GM12878 (cell line): ENCODE results near the gene SPTBN1. TPM values are rescaled to one million over a fixed set of nuclear protein-coding genes. Genes with fewer than 3 reads are reported as not detected.

ENCODE experiments used
- BHLHE40 ChIP-seq, 2 experiments: fragments of 450-650 bp in 1 of 2; IDR thresholded peaks; 2 replicates each; pipeline ENCODE4 v1.6.1; 2011 to 2017; ENCODE audit warnings: low read depth in 2 of 2, borderline replicate concordance in 1 of 2, improper control_type of control experiment in 1 of 2, low read length in 1 of 2, mild to moderate bottlenecking in 1 of 2
- CEBPZ ChIP-seq: fragments of 150-350 bp; IDR thresholded peaks from 2 replicates; pipeline ENCODE4 v1.6.1; 2016; ENCODE audit warnings: low read depth, low read length
- CHD4 ChIP-seq: fragments of 200-600 bp; sonication (generic); IDR thresholded peaks from 2 replicates; pipeline ENCODE4 v1.6.1; 2016; ENCODE audit warnings: mild to moderate bottlenecking
- E2F4 ChIP-seq: IDR thresholded peaks from 2 replicates; pipeline ENCODE4 v1.6.1; 2012; ENCODE audit warnings: low read depth, low read length, improper control_type of control experiment
- EED ChIP-seq: sonication (generic); IDR thresholded peaks from 2 replicates; pipeline ENCODE4 v1.6.1; 2016; ENCODE audit warnings: antibody characterized with exemption, low read depth
- ESRRA ChIP-seq: IDR thresholded peaks from 2 replicates; pipeline ENCODE4 v1.6.1; 2012; ENCODE audit warnings: mild to moderate bottlenecking, low read length, improper control_type of control experiment
- ETV6 ChIP-seq, 2 experiments: fragments of 450-650 bp in 1 of 2; IDR thresholded peaks in 1 of 2; conservative IDR thresholded peaks in 1 of 2; 2 replicates each; pipeline ENCODE4 v1.6.1; 2014; ENCODE audit warnings: antibody characterized with exemption in 1 of 2, borderline replicate concordance in 1 of 2, low read depth in 1 of 2, mild to moderate bottlenecking in 1 of 2, moderate library complexity in 1 of 2
- IKZF1 ChIP-seq: fragments of 450-650 bp; conservative IDR thresholded peaks from 2 replicates; pipeline ENCODE4 v1.6.1; 2017; ENCODE audit warnings: antibody characterized with exemption, mild to moderate bottlenecking
- NBN ChIP-seq: fragments of 450-650 bp; IDR thresholded peaks from 2 replicates; pipeline ENCODE4 v1.6.1; 2016
- NR2F1 ChIP-seq: fragments of 450-650 bp; conservative IDR thresholded peaks from 2 replicates; pipeline ENCODE4 v1.6.1; 2017; ENCODE audit warnings: mild to moderate bottlenecking
- POU2F2 ChIP-seq: IDR thresholded peaks from 3 replicates; pipeline ENCODE4 v1.6.1; 2011; ENCODE audit warnings: low read depth, mild to moderate bottlenecking, low read length, borderline replicate concordance
- RELB ChIP-seq: fragments of 450-650 bp; IDR thresholded peaks from 2 replicates; pipeline ENCODE4 v1.6.1; 2017; ENCODE audit warnings: low read depth, mild to moderate bottlenecking, moderate library complexity
- RUNX3 ChIP-seq: IDR thresholded peaks from 2 replicates; pipeline ENCODE4 v1.6.1; 2012; ENCODE audit warnings: low read length, inconsistent platforms
- TBL1XR1 ChIP-seq: IDR thresholded peaks from 2 replicates; pipeline ENCODE4 v1.6.1; 2012; ENCODE audit warnings: low read depth, low read length, improper control_type of control experiment
- YY1 ChIP-seq: IDR thresholded peaks from 2 replicates; pipeline ENCODE4 v1.6.1; 2011; ENCODE audit warnings: low read depth, mild to moderate bottlenecking, low read length
- ZNF592 ChIP-seq: fragments of 450-650 bp; IDR thresholded peaks from 2 replicates; pipeline ENCODE4 v1.6.1; 2017; ENCODE audit warnings: mild to moderate bottlenecking, moderate library complexity
- ZSCAN29 ChIP-seq: fragments of 450-650 bp; IDR thresholded peaks from 2 replicates; pipeline ENCODE4 v1.6.1; 2017; ENCODE audit warnings: mild to moderate bottlenecking, moderate library complexity
- polyA plus RNA-seq, 11 experiments: library from polyadenylated mRNA; depleted of rRNA in 4 of 11; unstranded in 6 of 11; stranded (reverse) in 5 of 11; fragments of >200 nt; fragmentation: Nextera tagmentation in 4 of 11; fragmentation: Illumina TruSeq in 1 of 11; extraction: Ambion mirVana in 4 of 11; extraction: Trizol in 1 of 11; gene quantifications; 1 replicate in 1 of 11; 2 replicates in 10 of 11; pipeline versions ENCODE4 v1.2.1 to v1.2.3, GENCODE V29; 2011 to 2016; ENCODE audit warnings: inconsistent platforms in 2 of 11, missing spikeins in 2 of 11, low read depth in 1 of 11
- total RNA-seq, 4 experiments: library from RNA; depleted of rRNA in 3 of 4; stranded (reverse); fragments of >200 nt in 3 of 4; fragmentation: Illumina TruSeq in 1 of 4; extraction: Trizol in 1 of 4; gene quantifications; 2 replicates each; pipeline versions ENCODE4 v1.2.1 to v1.2.3, GENCODE V29; 2013 to 2021

SPTBN1 gene
- total and polyA plus RNA-seq, 10 of the 15 experiments (the other 5 are each of a cell fraction or from before 2014, with no cell fraction given) = 20.6 to 154 (median 76.7) TPM

- TF ChIP-seq ETV6 (conservative IDR thresholded peaks at IDR 0.05 in 1 of 2, IDR thresholded peaks at IDR 0.05 in 1 of 2; ENCODE audit: borderline replicate concordance in 1 of 2, low read depth in 1 of 2) (no peak), RUNX3 (peak; percentile 89), CHD4 (no peak), RELB (peak; percentile 37; the same call in 1 of the 2 replicates), E2F4 (no peak), EED (peak; percentile 63; the same call in 1 of the 2 replicates), CEBPZ (no peak), ZNF592 (peak; percentile 67; the same call in 1 of the 2 replicates), IKZF1 (peak; percentile 56), NR2F1 (peak; percentile 61), ESRRA (peak; percentile 97), NBN (0 out of 2 replicates have a peak, but pooled peaks have one; percentile 36), POU2F2 (no peak; the same call in 2 of the 3 replicates), ZSCAN29 (no peak), TBL1XR1 (peak; percentile 52; the same call in 1 of the 2 replicates), BHLHE40 (IDR thresholded peaks at IDR 0.05; ENCODE audit: borderline replicate concordance in 1 of 2, low read depth in 2 of 2, low read length in 1 of 2) (peak in 1 of 2 experiments; percentile 17; a peak in 1 of 4 replicates), YY1 (peak; percentile 45; the same call in 1 of the 2 replicates)
Observed at GRCh38 chr2:54569745-54570301, 113.7 kb downstream of the SPTBN1 start (continued).
